ENCODE measurements around the gene GET4.

DNA sequence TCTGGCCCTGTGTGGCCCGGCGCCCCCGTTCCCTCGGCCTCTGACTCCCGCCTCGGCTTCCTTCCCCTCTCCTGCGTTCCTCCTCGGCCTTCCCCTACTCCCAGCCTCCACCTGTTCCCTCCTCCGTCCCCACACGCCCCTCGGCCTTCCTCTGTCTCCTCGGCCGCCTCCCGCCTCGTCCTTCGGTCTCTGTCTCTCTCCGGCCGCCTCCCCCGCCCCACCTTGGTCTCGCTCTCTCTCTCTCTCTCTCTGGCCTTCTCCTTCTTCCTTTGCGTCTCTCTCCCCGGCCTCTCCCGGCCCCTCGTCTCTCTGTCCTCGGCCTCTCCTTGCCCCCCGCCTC is 588 bp downstream of the GET4 start:
- TF ChIP-seq, protein P1, sequence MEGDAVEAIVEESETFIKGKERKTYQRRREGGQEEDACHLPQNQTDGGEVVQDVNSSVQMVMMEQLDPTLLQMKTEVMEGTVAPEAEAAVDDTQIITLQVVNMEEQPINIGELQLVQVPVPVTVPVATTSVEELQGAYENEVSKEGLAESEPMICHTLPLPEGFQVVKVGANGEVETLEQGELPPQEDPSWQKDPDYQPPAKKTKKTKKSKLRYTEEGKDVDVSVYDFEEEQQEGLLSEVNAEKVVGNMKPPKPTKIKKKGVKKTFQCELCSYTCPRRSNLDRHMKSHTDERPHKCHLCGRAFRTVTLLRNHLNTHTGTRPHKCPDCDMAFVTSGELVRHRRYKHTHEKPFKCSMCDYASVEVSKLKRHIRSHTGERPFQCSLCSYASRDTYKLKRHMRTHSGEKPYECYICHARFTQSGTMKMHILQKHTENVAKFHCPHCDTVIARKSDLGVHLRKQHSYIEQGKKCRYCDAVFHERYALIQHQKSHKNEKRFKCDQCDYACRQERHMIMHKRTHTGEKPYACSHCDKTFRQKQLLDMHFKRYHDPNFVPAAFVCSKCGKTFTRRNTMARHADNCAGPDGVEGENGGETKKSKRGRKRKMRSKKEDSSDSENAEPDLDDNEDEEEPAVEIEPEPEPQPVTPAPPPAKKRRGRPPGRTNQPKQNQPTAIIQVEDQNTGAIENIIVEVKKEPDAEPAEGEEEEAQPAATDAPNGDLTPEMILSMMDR (IDR thresholded peaks at IDR 0.05), result no peak
- no peak for TF ChIP-seq ZFX (IDR thresholded peaks at IDR 0.05; ENCODE audit: borderline replicate concordance)

Measured in 22Rv1 (cell line).